G401 (cell line): ENCODE measurements around the gene NPDC1. TPM values are rescaled to one million over a fixed set of nuclear protein-coding genes. Genes with fewer than 3 reads are reported as not detected.

Experiments used
- DNase-seq: peaks from one replicate; pipeline ENCODE4 v3.0.0-alpha.2; 2015; ENCODE audit warnings: low spot score
- in situ Hi-C: cut with HindIII; loops from 2 replicates; pipeline ENCODE4 v1.10.0; 2016; ENCODE audit warnings: low sequenced_read_pairs, mixed read lengths
- total RNA-seq: library from RNA; depleted of rRNA; stranded (reverse); fragments of >200 nt; shearing (Covaris generic); gene quantifications from 2 replicates; pipeline ENCODE4 v1.2.3, GENCODE V29; 2014; rRNA removed

Gene NPDC1
- total RNA-seq, 1 experiment from 2014 or later: 32.0 TPM

DNA sequence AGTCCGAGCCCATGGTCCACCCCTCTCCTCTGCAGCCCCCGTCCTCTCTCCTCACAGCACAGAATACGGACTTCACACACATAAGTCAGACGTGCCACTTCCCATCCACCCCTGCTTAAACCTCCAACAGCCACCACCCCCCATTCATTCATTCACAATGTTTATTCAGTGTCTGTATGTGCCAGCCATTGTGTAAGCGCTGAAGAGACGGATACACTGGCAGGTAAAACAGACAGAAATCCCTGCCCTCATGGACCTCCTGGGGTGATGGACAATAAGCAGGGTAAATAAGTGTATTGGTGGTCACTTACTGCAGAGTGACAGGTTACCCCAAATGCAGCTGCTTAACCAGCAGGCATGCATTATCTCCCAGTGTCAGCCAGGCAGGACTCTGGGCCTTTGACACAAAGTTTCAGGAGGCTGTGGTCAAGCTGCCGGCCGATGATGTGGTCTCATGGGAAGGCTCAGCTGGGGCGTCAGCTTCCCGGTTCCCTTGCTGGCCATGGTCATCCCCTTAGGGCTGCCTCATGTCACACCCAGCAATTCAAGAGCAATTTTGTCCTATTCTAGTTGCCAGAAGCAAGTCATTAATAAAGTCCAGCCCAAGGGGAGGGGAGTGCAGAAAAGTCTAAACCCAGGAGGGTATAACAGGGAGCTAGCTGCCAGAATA, 55.6 kb downstream of the NPDC1 start:
- no peak for DNase-seq
- in situ Hi-C loops: no loop called here

Other genes with a start within 250 kb of the NPDC1 start
- not detected in 2 replicates for gene CCDC183, start 249.8 kb downstream of the NPDC1 start, total RNA-seq
- gene RABL6, start 238.2 kb downstream of the NPDC1 start, total RNA-seq: 199 and 222 TPM in 2 replicates
- 0.49 and 1.1 TPM in 2 replicates for gene AJM1, start 203.7 kb downstream of the NPDC1 start, total RNA-seq
- gene PHPT1, start 196.8 kb downstream of the NPDC1 start, total RNA-seq: 139 and 226 TPM in 2 replicates
- gene MAMDC4, start 193.8 kb downstream of the NPDC1 start, total RNA-seq: 1.9 TPM in 2 replicates
- 308 and 348 TPM in 2 replicates for gene EDF1, start 179.9 kb downstream of the NPDC1 start, total RNA-seq
- 22.6 and 36.3 TPM in 2 replicates for gene TRAF2, start 159.7 kb downstream of the NPDC1 start, total RNA-seq
- 118 and 124 TPM in 2 replicates for gene FBXW5, start 101.4 kb downstream of the NPDC1 start, total RNA-seq
- gene C8G, start 100.9 kb downstream of the NPDC1 start, total RNA-seq: 0.92 TPM in 1 of 2 replicates, not detected in the other
- gene LCN12, start 93.9 kb downstream of the NPDC1 start, total RNA-seq: not detected in 2 replicates
- 4.7 TPM in 1 of 2 replicates, not detected in the other for gene PTGDS, start 68.7 kb downstream of the NPDC1 start, total RNA-seq
- gene LCNL1, start 63.2 kb downstream of the NPDC1 start, total RNA-seq: not detected in 2 replicates
- 52.2 and 79.6 TPM in 2 replicates for gene PAXX, start 53.8 kb downstream of the NPDC1 start, total RNA-seq
- gene CLIC3, start 49.6 kb downstream of the NPDC1 start, total RNA-seq: 2.1 and 6.2 TPM in 2 replicates
- 8.5 and 12.3 TPM in 2 replicates for gene ABCA2, start 17.9 kb downstream of the NPDC1 start, total RNA-seq
- gene FUT7, start 14.1 kb downstream of the NPDC1 start, total RNA-seq: not detected in 2 replicates
- gene ENTPD2, start 7.9 kb upstream of the NPDC1 start, total RNA-seq: not detected in 2 replicates
- 62.9 and 63.5 TPM in 2 replicates for gene SAPCD2, start 24.4 kb upstream of the NPDC1 start, total RNA-seq
- gene UAP1L1, start 31.3 kb upstream of the NPDC1 start, total RNA-seq: 28.9 and 34.7 TPM in 2 replicates
- gene MAN1B1, start 40.8 kb upstream of the NPDC1 start, total RNA-seq: 67.0 and 73.9 TPM in 2 replicates
- gene DPP7, start 68.6 kb upstream of the NPDC1 start, total RNA-seq: 1.2 and 3.0 TPM in 2 replicates
- not detected in 2 replicates for gene GRIN1, start 93.0 kb upstream of the NPDC1 start, total RNA-seq
- gene LRRC26, start 123.9 kb upstream of the NPDC1 start, total RNA-seq: 1.3 TPM in 1 of 2 replicates, not detected in the other
- gene TMEM210, start 125.9 kb upstream of the NPDC1 start, total RNA-seq: not detected in 2 replicates
- 58.8 and 63.6 TPM in 2 replicates for gene ANAPC2, start 142.4 kb upstream of the NPDC1 start, total RNA-seq
- gene SSNA1, start 142.5 kb upstream of the NPDC1 start, total RNA-seq: 95.8 and 122 TPM in 2 replicates
- 17.6 and 25.7 TPM in 2 replicates for gene TPRN, start 154.6 kb upstream of the NPDC1 start, total RNA-seq
- 45.7 and 57.4 TPM in 2 replicates for gene TMEM203, start 159.5 kb upstream of the NPDC1 start, total RNA-seq
- 3.9 and 6.4 TPM in 2 replicates for gene NDOR1, start 159.5 kb upstream of the NPDC1 start, total RNA-seq
- not detected in 2 replicates for gene RNF208, start 176.1 kb upstream of the NPDC1 start, total RNA-seq
- gene CYSRT1, start 179.0 kb upstream of the NPDC1 start, total RNA-seq: 10.7 and 16.0 TPM in 2 replicates
- gene RNF224, start 181.3 kb upstream of the NPDC1 start, total RNA-seq: not detected in 2 replicates
- gene SLC34A3, start 184.7 kb upstream of the NPDC1 start, total RNA-seq: not detected in 2 replicates
- 1,012 and 1,099 TPM in 2 replicates for gene TUBB4B, start 195.1 kb upstream of the NPDC1 start, total RNA-seq
- not detected in 2 replicates for gene STPG3, start 205.1 kb upstream of the NPDC1 start, total RNA-seq
- 93.6 and 118 TPM in 2 replicates for gene NELFB, start 209.2 kb upstream of the NPDC1 start, total RNA-seq
- 38.2 and 41.7 TPM in 2 replicates for gene TOR4A, start 231.5 kb upstream of the NPDC1 start, total RNA-seq